ENCODE measurements around the gene PWP2. TPM values are rescaled to one million over a fixed set of nuclear protein-coding genes. Genes with fewer than 3 reads are reported as not detected.

The PWP2 gene
- polyA plus RNA-seq, 2 of the 4 experiments (the other 2 are of a cell fraction), result 5.8 to 9.8 TPM

- ATAC-seq, result no peak
- 95% methylated on average over 5 of the region's 5 CpGs for WGBS (ENCODE audit: missing lambda C conversion rate)
- Histone ChIP-seq H3K4me2 (no peak overlapping the region), H3K4me1 (no peaks in the 10 kb centered on the region), H3K9me3 (no peaks in the 10 kb centered on the region), H3K27ac (no peak overlapping the region), H3K4me3 (no peak overlapping the region)
- CTCF ChIA-PET, result interaction anchor here (1.3 kb wide), 1 partner anchor 15 kb away, joined by 3 read pairs; no protein-coding TSS in a partner anchor
- TF ChIP-seq HDAC2 (IDR thresholded peaks at IDR 0.05) (no peak), HOXB13 (CRISPR knock-in tag; IDR thresholded peaks at IDR 0.05; ENCODE audit: low read depth) (no peak), FOSB (CRISPR knock-in tag; IDR thresholded peaks at IDR 0.05) (no peak), RAD21 (conservative IDR thresholded peaks at IDR 0.05 in 1 of 2, IDR thresholded peaks at IDR 0.05 in 1 of 2) (no peak), EHF (CRISPR knock-in tag; IDR thresholded peaks at IDR 0.05) (no peak), JUN (IDR thresholded peaks at IDR 0.05) (no peak), ATOH8 (CRISPR knock-in tag; IDR thresholded peaks at IDR 0.05; ENCODE audit: low read depth) (no peak), ZSCAN20 (CRISPR knock-in tag; IDR thresholded peaks at IDR 0.05) (no peak), EP300 (IDR thresholded peaks at IDR 0.05) (no peak), REST (IDR thresholded peaks at IDR 0.05) (no peak)
- no peak for DNase-seq (ENCODE audit: low read depth in 1 of 2, low spot score in 1 of 2)
- POLR2A ChIA-PET, result no interaction called here
- FAIRE-seq, result no peak
Observed at GRCh38 chr21:44078411-44078981, 28.7 kb upstream of the PWP2 start.

GRCh38 chr21:44079446-44079845 is 27.8 kb upstream of the PWP2 start:
- no peak for ATAC-seq
- TF ChIP-seq HEYL (CRISPR knock-in tag; IDR thresholded peaks at IDR 0.05), result no peak
- no peak for TF ChIP-seq ELK1 (IDR thresholded peaks at IDR 0.05; ENCODE audit: low read depth, low read length)
- TF ChIP-seq PBX3 (IDR thresholded peaks at IDR 0.05), result no peak
- no peak for TF ChIP-seq POLR2AphosphoS2 (conservative IDR thresholded peaks at IDR 0.05; ENCODE audit: low read length)
- TF ChIP-seq RFX5 (IDR thresholded peaks at IDR 0.05), result no peak
- Histone ChIP-seq H3K4me1 (no peaks in the 10 kb centered on the region), H3K4me3 (no peak overlapping the region), H3K4me2 (no peak overlapping the region), H3K27ac (no peak overlapping the region), H3K9me3 (no peaks in the 10 kb centered on the region)
- DNase-seq (ENCODE audit: low read depth in 1 of 2, low spot score in 1 of 2), result no peak
- CTCF ChIA-PET, result interaction anchor here (1.3 kb wide), 1 partner anchor 16 kb away, joined by 3 read pairs; no protein-coding TSS in a partner anchor
- FAIRE-seq, result no peak
- POLR2A ChIA-PET, result no interaction called here
- WGBS (ENCODE audit: missing lambda C conversion rate), result 90% methylated on average over 3 of the region's 3 CpGs

- H3K4me2 ChIP-seq, result no peak overlapping the region
- ChIA-PET POLR2A (no interaction called here), CTCF (no interaction called here)
- H3K4me1 ChIP-seq, result no peaks in the 10 kb centered on the region
- no peak overlapping the region for H3K4me3 ChIP-seq
- H3K27ac ChIP-seq, result no peak overlapping the region
- FAIRE-seq (no peak), ATAC-seq (no peak), DNase-seq (ENCODE audit: low read depth in 1 of 2, low spot score in 1 of 2) (no peak)
- no peaks in the 10 kb centered on the region for H3K9me3 ChIP-seq
- WGBS (ENCODE audit: missing lambda C conversion rate), result 82% methylated on average over 7 of the region's 7 CpGs
- no peak for TF ChIP-seq RFX5 (IDR thresholded peaks at IDR 0.05)
- TF ChIP-seq TFCP2L1 (CRISPR knock-in tag; IDR thresholded peaks at IDR 0.05), result no peak
- no peak for TF ChIP-seq RAD21 (conservative IDR thresholded peaks at IDR 0.05 in 1 of 2, IDR thresholded peaks at IDR 0.05 in 1 of 2)
- TF ChIP-seq PBX3 (IDR thresholded peaks at IDR 0.05), result no peak
- no peak for TF ChIP-seq ZNF302 (CRISPR knock-in tag; IDR thresholded peaks at IDR 0.05)
- TF ChIP-seq BCL3 (IDR thresholded peaks at IDR 0.05), result no peak
- no peak for TF ChIP-seq CEBPB (IDR thresholded peaks at IDR 0.05)
- TF ChIP-seq CHD2 (IDR thresholded peaks at IDR 0.05; ENCODE audit: low read length, partially characterized antibody), result no peak
- no peak for TF ChIP-seq HOXB13 (CRISPR knock-in tag; IDR thresholded peaks at IDR 0.05; ENCODE audit: low read depth)
- TF ChIP-seq EHMT2 (IDR thresholded peaks at IDR 0.05; ENCODE audit: low read depth), result no peak
- no peak for TF ChIP-seq CBX8 (IDR thresholded peaks at IDR 0.05)
- no peak for TF ChIP-seq NFE2L2 (conservative IDR thresholded peaks at IDR 0.05; ENCODE audit: low read length)
Observed at GRCh38 chr21:44079846-44080245, 27.4 kb upstream of the PWP2 start.

All from A549 (cell line).